ENCODE results near the gene TMIE.

Gene TMIE, protein sequence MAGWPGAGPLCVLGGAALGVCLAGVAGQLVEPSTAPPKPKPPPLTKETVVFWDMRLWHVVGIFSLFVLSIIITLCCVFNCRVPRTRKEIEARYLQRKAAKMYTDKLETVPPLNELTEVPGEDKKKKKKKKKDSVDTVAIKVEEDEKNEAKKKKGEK

DNA sequence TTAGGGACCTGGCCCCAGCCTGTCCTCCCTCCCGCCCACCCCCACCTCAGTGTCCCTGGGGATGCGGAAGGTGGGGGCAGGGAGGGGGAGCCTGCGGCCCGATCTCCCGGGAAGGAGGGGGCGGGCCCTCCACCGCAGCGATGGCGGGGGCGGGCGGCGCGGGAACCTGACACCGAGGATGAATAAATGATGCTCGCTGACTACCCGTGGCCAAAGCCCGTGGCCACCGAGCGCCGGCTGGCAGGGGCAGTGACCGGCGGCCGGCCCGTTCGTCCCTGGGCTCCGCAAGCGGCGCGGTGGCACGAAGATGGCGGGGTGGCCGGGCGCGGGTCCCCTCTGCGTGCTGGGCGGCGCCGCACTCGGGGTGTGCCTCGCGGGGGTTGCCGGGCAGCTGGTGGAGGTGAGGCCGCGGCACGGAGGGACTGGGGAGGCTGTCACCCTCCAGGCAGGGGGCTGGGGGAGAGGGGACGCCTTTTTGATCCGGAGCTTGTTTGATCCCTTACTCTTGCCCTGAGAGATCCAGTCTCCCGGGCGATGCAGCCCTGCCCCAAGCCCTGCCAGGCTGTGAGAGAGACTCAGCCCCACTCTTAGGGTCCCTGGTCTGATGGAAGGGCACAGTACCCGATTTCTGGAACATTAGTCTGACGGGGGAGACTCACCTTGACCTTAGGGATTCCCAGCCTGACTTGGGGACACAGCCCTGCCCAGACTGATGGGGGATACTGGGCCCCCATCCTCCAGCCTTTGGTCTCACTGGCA, at the start of gene TMIE:
TMIE (plus strand) TSS at position 212 of the 759 bp plus-strand sequence; CDS start at position 308, 96 bp downstream.
- no peak within 1 kb of the TSS for H3K27ac ChIP-seq
- DNase-seq (ENCODE audit: low read depth, low spot score), result no peak

- DNase-seq (ENCODE audit: low read depth, low spot score), result no peak
- no peak overlapping the region for H3K27ac ChIP-seq
Observed at GRCh38 chr3:46655271-46655670, 45.9 kb upstream of the TMIE start.

GRCh38 chr3:46656778-46657556, 44.2 kb upstream of the TMIE start:
- H3K27ac ChIP-seq, result no peak overlapping the region
- no peak for DNase-seq (ENCODE audit: low read depth, low spot score)

GRCh38 chr3:46659285-46659684, 41.9 kb upstream of the TMIE start:
- no peak for DNase-seq (ENCODE audit: low read depth, low spot score)
- H3K27ac ChIP-seq, result no peak overlapping the region

- DNase-seq (ENCODE audit: low read depth, low spot score), result no peak
- no peak overlapping the region for H3K27ac ChIP-seq
Observed at GRCh38 chr3:46660003-46660402, 41.2 kb upstream of the TMIE start.

- H3K27ac ChIP-seq, result no peak overlapping the region
- no peak for DNase-seq (ENCODE audit: low read depth, low spot score)
Observed at GRCh38 chr3:46660543-46661523, 40.4 kb upstream of the TMIE start.

GRCh38 chr3:46661776-46662766, 39.1 kb upstream of the TMIE start:
- no peak overlapping the region for H3K27ac ChIP-seq
- DNase-seq (ENCODE audit: low read depth, low spot score), result no peak

- no peak overlapping the region for H3K27ac ChIP-seq
- DNase-seq (ENCODE audit: low read depth, low spot score), result no peak
Observed at GRCh38 chr3:46662771-46663551, 38.2 kb upstream of the TMIE start.

- H3K27ac ChIP-seq, result no peak overlapping the region
- DNase-seq (ENCODE audit: low read depth, low spot score), result no peak
Observed at GRCh38 chr3:46663591-46664135, 37.5 kb upstream of the TMIE start.

DNA sequence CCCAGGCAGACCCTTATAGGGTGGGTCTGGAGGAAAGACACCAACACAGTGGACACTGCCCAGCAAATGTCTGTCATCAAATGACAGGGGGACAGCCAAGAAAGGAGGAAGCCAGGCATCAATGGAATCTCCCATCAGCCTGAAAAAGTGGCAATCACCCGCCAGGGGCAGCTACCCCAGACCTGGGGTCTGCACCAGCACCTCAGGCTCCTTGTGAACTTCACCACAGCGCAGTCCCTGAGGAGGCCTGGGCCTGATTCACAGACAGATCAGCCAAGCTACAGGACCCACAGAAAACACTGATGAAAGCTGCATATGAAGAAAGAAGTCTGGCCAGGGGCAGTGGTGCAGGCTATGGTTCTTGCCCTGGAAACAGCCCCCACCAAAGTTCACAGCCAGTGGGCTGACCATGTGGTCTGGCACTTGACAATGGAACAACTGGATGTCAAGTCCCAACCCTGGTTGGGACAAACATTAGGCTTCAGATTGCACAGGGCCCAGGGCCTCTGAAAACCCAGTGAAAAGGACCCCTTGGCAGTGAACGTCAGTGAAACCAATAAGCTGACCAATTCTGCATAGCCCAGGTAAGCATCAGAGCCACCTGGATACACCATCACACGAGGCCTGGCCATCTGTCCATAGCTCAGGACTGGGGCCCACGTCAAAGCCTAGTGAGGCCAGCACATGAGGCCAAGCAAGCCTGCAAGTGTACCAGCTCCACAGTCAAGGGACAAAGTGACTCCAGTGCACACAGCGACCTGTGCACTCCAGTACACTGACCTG, 36.8 kb upstream of the TMIE start:
- DNase-seq (ENCODE audit: low read depth, low spot score), result no peak

DNA sequence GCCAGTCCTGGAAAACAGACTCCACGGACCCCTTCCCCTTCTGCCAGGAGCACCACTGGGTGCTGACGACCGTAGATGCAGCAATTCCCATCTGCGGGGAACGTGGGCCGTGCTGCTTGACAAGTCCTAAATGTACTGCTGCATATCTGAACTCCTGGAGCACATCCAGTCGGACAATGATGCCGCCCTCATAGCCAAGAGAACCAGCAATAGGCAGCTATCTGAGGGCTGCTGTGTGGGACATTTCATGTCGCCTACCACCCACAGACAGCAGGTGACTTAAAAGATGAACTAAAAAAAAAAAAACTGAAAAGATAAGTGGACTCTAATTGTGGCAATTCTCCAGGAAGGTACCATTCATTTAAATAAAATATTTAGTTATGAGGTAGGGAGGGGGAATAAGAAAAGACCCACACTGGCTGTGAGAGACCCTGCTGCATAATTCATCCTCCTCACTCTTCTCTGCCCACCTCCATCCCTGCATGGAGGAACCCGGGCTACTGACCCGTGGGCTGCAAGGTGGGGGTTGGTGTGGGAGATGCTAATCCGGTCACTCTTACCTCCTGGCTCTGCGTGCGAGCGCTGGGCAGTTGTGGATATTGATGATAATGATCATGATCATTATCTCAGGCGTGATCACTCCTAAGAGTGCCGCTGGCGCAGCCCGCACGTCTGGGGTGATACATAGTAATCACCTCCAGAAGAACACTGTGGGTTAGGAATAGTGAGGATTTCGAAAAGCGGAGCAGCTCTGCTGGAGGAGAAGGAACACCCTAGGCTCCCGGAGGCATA, 36.0 kb upstream of the TMIE start:
- H3K27ac ChIP-seq, result no peak overlapping the region
- DNase-seq (ENCODE audit: low read depth, low spot score), result no peak

More for the DNA sequence above, 36.8 kb upstream of the TMIE start:
- no peak overlapping the region for H3K27ac ChIP-seq

DNA sequence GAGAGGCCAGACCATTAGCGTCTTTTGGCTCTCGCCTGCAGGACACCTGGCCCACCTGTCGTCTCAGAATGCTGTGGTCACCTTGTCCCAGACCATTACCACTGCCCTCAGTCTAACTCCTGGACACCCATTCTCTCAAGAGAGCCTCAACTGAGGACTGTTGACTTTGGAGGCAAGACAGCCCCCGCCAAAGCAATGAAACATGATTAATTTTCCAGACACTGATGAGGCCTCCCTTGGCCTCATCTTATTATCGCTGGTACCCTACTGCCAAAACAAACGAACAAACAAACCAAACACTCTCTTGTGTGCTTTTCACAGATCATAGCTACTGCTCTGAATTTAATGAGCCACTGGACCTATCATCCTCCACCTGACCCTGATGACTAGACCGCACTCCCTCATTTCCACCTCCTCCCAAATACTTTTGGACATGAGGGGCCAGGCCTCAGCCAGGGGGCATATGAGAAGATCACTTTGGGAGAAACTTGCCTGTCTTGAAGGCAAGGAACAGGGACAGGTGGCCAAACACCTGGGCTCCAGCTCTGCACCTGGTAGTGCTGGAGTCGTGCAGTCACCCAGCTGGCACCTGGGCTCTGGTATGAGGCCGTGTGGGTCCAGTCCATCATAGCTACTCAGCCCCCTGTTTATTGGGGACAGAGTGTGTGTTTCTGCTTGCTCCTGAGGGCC, 35.3 kb upstream of the TMIE start:
- H3K27ac ChIP-seq, result no peak overlapping the region
- no peak for DNase-seq (ENCODE audit: low read depth, low spot score)

GRCh38 chr3:46666453-46666845, 34.7 kb upstream of the TMIE start:
- DNase-seq (ENCODE audit: low read depth, low spot score), result no peak

DNA sequence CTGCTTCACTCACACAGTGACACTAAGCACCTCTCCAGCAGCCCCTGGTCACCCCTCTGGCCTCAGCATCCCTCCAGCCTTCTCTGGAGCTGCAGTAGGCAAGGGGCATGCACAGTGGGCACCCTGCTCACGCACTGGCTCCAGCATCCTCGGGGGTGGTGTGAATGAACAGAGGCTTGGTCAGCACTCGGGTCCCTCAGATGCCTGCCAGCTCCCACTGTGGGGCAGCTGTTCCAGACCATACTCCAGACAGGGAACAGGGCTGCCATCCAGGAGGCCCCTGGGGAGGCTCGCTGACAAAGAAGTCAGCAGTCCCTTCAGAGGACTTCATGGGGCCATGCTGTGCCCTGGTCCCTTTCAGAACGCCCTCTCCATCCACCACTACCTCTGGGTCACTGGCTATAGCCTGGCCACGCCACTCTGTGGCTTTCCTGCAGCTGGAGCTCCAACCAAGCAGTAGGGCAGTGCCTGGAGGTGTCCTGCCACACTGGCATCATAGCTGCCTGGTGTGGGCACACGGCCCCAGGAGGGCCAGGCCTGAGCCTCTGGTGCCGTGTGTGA, 34.1 kb upstream of the TMIE start:
- no peak overlapping the region for H3K27ac ChIP-seq
- DNase-seq (ENCODE audit: low read depth, low spot score), result no peak

More at GRCh38 chr3:46666453-46666845, 34.7 kb upstream of the TMIE start:
- H3K27ac ChIP-seq, result no peak overlapping the region

GRCh38 chr3:46667657-46668056, 33.5 kb upstream of the TMIE start:
- H3K27ac ChIP-seq, result no peak overlapping the region
- no peak for DNase-seq (ENCODE audit: low read depth, low spot score)
